H54 (cell line): ENCODE data around the gene ULBP1.
"Not testable (repeated sequence)": the region's sequence is repeated elsewhere in the genome, so short reads cannot be mapped to it uniquely, and the experiment has no call there.

Experiments used
- DNase-seq: peaks from one replicate; pipeline ENCODE4 v3.0.0; 2011; ENCODE audit warnings: low spot score, mixed read lengths; ENCODE audit not compliant: insufficient read length
- FAIRE-seq: peaks from 3 replicates; lab custom pipeline; 2011; peaks lifted over from hg19 to GRCh38; lab: Jason Lieb, UNC
- POLR2A ChIP-seq: IDR thresholded peaks from 2 replicates; pipeline ENCODE4 v1.6.1; 2011; ENCODE audit warnings: low read depth, mild to moderate bottlenecking, low read length

The ULBP1 gene

DNA sequence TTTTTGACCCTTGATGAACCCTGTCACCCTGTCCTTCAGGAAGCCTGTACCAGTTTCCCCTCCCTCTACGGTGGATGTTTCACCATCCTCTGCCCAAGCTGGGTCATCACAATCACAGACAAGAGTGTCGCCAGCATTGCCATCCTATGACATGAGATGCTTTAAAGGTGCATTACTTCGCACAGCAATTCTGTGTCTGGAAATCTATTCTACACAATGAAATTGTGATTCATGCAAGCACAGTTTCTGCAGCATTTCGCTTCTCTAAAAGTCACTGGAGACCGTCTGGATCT, 24.4 kb upstream of the ULBP1 start:
- TF ChIP-seq POLR2A, result no peak
- DNase-seq (no peak), FAIRE-seq (no peak)

DNA sequence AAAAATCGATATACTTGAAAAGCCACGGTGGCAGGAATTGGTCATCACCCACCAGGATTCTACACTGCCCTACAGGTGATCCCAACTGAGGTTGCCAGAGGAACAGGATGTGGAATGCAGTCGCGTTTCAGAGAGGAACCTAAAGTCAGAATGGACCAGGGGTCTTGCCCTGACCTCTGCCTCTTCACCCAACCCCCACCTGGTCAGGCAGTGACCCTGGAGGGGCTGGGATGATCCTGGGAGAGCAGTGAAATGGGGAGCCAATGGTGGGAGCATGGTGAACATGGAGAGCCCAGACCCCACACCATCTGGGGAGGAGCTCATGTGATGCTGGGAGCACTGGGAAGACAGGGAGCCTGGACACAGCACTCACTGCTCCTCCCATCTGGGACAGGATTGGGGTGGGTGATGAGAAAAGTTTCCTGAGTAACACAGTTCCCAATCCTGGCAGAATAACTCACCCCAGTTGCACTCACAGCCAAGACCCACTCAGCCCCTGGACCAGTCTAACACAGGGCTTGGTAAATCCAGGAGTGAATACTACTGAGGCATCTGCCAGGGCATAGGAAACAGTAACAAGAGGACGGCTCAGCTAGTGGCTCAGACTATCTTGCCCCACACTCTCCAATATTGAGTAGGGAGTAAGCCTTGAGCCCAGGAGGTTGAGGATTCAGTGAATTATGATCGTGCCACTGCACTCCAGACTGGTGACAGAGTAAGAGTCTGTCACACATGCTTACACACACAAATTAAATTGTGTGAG, 23.7 kb upstream of the ULBP1 start:
- no peak for TF ChIP-seq POLR2A
- DNase-seq, result no peak
- FAIRE-seq, result no peak

DNA sequence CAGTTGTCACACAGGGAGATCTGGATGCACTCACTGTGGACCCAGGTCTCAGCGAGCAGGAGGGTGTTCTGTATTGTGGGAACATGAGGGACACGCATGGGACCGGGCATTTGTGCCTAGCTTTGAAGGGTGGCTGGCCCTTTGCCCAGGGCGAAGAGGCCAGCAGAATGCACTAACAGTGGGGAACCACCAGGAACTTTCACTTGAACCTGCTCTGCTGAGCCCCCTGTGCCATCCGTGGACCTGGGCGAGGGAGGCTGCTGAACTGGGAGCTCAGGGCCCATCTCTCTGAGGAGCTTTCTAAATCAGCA, 23.1 kb upstream of the ULBP1 start:
- FAIRE-seq (no peak), DNase-seq (no peak)
- TF ChIP-seq POLR2A, result no peak

DNA sequence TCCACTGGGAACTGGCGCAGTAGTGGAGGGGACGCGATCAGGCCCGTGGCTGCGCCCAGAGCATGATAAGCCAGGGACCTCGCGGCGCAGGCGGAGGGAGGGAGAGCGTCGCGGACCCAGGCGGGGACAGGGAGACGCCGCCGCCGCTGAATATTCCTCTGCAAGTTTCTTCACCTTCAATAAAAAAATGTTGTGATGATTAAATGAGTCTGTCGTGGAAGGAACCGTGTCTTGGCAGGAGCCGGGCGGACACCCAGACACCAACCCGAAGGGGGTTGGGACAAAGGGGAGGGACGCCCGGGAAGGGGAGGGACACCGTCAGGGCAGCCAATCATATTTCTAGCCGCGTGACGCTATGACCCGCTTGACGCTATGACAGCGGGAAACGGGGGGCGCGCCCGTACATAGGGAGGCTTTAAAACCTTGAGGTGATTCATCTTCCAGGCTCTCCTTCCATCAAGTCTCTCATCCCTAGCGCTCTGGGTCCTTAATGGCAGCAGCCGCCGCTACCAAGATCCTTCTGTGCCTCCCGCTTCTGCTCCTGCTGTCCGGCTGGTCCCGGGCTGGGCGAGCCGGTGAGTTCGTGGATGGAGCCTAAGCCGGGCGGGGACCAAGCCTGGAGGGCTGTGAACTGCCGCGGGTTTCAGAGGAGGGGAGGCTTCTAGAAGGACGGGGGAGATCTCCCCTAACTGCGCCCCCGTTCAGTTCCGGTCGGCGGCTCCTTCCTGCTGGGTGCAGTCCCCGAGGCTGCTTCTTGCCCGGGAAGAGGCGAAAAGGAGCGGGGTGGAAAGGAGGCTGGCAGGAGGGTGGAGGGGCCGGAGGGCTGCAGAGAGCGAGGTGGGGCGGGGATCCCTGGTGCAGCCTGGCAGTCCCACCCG, 21.9 kb upstream of the ULBP1 start, which contains the start of gene ULBP2:
TSS of gene ULBP2 (plus strand) at position 432 of the 878 bp plus-strand sequence. CDS start at position 491, 59 bp downstream.
- peak; percentile 57 for TF ChIP-seq POLR2A
- DNase-seq, result peak; percentile 70
- no peak for FAIRE-seq

DNA sequence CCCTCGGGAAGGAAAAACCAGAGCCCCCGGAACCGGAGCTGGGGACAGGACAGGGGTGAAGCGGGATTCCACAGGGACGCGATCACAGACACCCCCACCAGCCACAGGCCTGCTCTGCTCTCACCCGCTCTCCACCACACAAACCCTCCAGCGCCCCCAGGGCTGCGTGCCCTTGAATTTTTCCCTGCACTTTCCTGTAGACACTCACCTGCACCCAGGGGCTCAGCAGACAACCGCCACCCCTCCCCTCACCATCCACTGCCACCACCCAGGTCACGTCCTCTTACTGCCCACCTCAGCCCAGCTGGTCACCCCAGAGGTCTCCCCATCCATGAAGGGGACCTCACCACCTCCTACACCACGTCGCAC, 21.3 kb upstream of the ULBP1 start:
- DNase-seq (no peak), FAIRE-seq (no peak)
- no peak for TF ChIP-seq POLR2A

DNA sequence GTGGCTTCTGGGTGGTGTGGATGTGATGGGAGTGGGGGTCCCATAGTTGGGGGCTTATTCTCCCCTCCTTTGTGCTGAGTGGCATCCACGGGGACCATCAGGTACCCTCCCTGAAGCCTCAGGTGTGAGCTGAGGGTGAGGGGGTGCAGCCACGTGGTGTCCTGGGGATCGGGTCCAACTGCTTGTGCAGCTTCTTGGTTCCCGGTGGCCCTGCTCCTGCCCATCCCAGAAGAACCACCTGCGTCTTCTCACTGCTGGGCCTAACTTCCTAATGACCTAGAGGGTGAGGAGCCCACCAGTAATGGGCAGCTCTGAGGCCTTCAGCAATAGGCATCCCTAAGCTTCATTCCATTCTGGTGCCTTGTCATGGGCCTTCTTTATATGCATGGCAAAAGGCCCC, 20.4 kb upstream of the ULBP1 start:
- not testable (repeated sequence) for DNase-seq, FAIRE-seq

DNA sequence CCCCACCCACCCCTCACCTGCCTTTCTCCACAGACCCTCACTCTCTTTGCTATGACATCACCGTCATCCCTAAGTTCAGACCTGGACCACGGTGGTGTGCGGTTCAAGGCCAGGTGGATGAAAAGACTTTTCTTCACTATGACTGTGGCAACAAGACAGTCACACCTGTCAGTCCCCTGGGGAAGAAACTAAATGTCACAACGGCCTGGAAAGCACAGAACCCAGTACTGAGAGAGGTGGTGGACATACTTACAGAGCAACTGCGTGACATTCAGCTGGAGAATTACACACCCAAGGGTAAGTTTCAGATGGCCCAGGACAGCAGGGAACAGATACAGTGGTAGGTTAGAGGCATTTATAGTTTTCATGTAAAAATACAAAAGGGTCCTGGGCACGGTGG, 18.5 kb upstream of the ULBP1 start:
- FAIRE-seq, result not testable (repeated sequence)

DNA sequence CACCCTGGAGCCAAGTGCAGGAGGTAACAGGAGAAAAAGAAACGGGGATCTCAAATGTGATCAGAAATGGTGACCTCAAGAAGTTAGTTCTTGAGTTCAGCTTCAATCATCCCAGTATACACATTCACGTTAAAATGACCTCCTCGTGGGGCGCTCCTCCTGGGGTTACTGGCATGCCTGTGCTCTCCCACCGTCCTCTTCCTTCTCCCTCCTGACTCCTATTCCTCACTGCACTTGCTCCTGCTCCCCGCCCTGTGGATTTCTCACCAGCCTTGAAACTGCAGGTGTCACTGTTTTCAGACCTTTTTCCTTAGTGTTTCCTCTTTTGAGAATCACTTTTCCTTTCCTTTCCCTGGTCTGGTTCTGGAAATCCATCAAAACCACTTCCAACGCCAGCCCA, 17.1 kb upstream of the ULBP1 start:
- DNase-seq, FAIRE-seq: not testable (repeated sequence)

More for the DNA sequence above, 18.5 kb upstream of the ULBP1 start:
- DNase-seq, result not testable (repeated sequence)

DNA sequence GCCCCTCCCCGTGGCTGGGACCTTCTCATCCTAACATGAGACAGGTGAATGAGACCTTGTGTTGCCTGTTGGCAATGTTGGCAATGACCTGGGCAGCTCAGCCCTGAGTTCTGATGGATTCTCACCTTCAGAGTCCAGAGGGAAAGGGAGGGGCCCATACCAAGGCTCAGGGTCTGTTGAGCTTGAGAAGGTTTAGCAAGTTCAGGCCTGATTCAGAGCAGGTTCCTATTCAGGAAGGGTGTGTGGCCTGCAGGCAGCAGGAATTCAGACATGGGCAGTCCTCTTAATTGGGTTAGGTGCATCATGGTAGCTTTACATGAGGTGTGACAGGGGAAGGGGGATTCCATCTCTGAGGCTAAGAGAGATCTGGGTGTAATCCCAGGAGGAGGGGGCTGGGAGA, 16.2 kb upstream of the ULBP1 start:
- FAIRE-seq, DNase-seq: not testable (repeated sequence)

DNA sequence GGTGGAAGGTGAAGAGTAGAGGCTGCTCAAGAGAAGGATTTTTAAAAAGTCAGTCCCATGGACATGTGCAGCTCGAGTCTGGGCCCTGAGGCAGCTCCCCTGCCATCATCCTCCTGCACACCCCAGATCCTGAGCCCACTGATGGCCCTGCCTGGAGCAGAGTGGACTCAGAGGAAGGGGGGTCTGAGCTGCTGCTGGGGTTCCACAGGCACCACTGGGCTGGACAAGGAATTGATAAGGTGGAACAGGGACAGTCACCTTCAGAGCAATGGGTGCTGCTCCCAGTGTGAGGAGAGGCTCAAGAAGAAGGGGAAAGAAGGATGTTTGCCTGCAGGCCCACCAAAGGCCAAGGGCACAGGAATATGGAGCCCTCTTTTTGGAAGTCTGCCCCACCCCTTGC, 15.7 kb upstream of the ULBP1 start:
- DNase-seq, result no peak
- no peak for TF ChIP-seq POLR2A
- no peak for FAIRE-seq

DNA sequence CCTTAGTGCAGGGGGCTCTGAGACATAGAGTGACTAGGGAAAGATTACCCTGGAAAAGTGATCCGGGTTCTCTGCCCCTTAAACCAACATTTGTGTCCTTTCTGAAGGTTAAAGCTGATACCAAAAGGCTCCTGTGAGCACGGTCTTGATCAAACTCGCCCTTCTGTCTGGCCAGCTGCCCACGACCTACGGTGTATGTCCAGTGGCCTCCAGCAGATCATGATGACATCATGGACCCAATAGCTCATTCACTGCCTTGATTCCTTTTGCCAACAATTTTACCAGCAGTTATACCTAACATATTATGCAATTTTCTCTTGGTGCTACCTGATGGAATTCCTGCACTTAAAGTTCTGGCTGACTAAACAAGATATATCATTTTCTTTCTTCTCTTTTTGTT, 15.1 kb upstream of the ULBP1 start:
- TF ChIP-seq POLR2A, result no peak
- no peak for DNase-seq
- no peak for FAIRE-seq

DNA sequence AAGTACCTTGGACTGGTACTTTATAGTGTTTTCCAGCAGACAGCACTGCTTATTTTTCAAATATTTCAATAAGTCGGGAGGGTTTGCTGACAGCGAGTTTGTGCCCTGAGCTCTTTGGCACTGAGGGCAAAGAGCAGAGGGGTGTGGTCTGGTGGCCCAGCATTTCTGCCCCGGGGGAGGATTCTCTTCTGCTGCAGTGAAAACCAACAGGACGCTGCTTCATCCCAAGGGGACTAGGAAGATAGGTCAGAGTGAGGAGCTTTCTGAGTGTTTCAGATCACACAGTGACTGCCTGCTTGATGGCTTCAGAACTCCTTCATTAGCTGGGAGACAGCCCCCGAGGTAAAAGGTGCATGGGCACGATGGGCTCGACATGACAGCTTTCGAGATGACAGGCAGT, 13.3 kb upstream of the ULBP1 start:
- no peak for TF ChIP-seq POLR2A
- FAIRE-seq, result no peak

DNA sequence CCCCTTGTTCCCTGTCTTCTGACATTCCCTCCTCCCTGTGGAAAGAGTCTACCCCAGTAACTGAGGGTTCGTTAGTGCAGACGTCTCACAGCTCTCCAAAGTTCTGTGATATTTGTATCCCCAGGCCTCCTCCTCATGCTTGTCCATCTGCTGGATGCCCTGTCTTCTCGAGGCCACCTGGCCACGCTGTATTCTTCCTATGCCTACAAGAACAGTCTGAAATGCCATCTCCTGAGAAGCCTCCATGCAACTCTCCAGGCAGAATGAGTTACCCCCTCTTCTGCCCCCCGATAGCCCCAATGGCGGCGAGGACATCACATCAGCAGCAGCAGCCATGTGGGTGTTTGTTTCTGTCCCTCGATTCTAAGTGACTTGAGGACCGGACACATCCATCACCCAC, 12.6 kb upstream of the ULBP1 start:
- DNase-seq (no peak), FAIRE-seq (no peak)
- TF ChIP-seq POLR2A, result no peak

More for the DNA sequence above, 13.3 kb upstream of the ULBP1 start:
- DNase-seq, result no peak

DNA sequence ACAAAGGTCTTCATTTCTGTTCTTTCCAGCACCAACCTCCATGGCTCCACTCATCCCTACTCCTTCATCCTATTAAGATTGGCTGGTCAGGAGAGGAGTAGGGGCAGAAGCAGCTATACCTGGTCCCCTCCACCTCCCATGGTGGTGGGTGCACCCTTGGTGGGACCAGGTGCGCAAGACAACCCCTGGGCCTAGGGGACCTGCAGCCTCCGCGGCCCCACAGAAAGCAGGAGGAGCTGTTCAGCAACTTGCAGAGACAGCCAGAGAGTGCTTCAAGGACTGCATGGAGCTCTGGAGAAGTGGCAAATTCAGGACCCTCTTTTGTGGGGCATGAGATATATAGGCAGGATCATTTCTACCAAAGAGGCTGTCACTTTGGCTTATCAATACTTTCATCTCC, 12.1 kb upstream of the ULBP1 start:
- FAIRE-seq, result no peak
- no peak for TF ChIP-seq POLR2A
- no peak for DNase-seq

DNA sequence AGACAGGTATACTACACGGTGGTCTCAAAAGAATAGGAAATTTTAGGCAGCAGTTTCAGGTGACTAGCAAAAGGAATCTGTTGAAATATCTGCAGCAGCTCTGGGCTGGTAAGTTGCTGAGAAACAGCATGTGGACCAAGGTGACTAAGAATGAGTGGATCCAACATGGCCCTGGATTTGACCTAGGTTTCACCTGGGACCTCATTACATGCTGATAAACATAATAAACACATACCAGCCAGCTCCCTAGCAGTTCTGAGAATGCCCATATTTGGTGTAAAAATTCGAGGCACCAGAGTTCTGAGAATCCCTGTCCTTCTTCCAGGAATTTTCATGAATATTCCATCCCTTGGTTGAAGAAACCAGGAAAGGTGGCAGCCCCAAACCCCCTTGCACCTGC, 10.4 kb upstream of the ULBP1 start:
- not testable (repeated sequence) for DNase-seq, FAIRE-seq

DNA sequence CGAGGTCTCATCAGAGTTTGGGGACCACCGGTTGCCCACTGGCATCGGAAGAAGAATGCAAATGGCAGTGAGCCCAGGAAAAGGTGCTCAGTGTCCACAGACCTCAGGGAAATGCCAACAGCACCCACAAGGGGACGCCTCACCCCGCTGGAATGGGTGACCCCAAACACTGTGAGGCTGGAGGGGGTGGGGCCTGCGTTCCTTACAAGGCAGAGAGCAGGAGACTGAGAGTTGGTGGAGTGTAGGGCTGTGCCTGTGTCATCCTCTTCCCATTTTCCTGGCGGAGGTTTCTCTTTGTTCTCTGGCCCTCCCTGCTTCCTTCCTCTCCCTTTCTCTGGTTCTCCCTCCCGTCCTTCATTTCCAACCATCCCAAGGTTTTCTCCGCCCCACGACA, 9.8 kb upstream of the ULBP1 start:
- not testable (repeated sequence) for FAIRE-seq

DNA sequence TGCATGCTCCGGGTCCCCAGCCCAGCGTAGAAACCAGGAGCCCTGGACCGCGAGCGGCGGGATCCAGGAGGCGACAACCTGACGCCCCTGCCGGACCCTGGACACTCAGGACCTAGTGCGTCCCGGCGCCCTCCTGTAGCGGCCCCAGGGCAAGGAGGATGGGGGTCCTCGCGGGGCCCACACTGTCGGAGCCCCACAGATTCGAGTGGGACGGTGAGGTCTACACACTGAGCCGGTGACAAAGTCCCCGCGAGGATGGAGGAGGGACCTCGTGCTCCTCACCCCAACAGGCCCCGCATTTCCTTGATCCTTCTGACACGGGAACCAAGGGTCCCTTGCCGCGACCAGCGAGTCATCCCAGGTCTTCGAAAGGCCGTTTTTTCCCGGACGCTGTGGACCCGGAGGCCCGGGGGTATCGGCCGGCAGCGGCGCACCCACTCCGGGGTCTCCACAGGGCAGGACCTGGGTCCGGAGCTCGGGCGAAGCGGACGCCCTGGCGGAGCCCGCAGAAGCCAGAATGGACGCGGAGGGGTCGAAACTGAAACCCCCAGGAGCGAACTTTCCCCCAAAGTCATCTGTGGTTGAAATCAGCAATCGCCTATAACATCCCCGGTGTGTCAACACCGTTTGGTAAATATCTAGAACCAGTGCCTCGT, 9.3 kb upstream of the ULBP1 start:
- FAIRE-seq, DNase-seq: not testable (repeated sequence)

More for the DNA sequence above, 9.8 kb upstream of the ULBP1 start:
- DNase-seq, result not testable (repeated sequence)

DNA sequence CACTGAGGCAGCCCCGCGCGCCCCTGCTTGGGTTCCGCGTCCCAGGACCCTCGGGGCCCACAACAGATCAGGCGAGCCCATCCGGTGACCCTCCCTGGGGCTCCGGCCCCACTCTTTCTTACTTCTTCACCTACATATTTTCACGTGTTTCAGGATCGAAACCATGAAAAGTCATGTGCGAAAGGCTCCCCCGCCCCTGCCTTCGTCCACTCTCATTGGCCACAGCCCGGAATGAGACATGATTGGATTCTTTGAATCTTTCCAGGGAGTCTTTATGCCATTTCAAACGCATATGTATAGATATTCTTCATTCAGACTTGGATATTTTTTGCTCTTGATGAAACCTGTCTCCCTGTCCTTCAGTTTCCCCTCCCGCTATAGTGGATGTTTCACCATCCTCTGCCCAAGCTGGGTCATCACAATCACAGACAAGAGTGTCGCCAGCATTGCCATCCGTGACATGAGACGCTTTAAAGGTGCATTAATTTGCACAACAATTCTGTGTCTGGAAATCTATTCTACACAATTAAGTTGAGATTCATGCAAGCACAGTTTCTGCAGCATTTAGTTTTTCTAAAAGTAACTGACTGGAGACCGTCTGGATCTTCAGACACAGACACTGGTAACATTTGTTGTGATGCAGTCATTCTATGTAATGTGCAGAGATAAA, 8.6 kb upstream of the ULBP1 start:
- DNase-seq, FAIRE-seq: not testable (repeated sequence)
